ENCODE results near the gene SPATC1L. TPM values are rescaled to one million over a fixed set of nuclear protein-coding genes. Genes with fewer than 3 reads are reported as not detected.

The SPATC1L gene
- total and polyA plus RNA-seq, 2 of the 8 experiments (the other 6 are each of a cell fraction or from before 2014, with no cell fraction given): 24.9 to 50.0 TPM

DNA sequence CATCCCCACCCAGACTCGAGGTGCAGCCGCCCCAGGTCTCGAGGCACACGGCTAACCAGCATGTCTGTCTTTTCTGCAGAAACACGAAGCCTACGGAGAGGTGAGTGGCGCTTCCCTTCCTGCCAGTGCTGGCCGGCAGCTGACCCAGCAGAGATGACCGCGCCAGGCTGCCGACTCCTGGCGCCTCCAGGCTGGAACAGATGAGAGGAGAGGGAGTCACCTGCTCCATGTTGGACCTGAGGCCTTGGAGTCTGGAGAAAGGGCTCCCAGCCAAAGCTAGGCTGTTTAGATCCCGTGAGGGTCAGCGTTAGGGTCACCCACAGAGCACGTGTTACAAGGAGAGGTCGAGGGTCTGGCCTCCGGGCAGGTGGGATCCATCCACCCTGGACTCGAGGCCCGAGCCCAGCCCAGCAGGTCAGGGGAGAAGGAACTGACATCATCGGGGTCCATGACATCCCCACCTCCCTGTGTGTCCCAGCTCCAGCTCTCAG, 71.5 kb downstream of the SPATC1L start:
- Histone ChIP-seq H3K9ac (replicated peaks in 1 of 4; ENCODE audit: extremely low read depth in 1 of 4, low read depth in 3 of 4, low read length in 3 of 4) (no peak overlapping the region), H2BK20ac (ENCODE audit: low read length) (no peak overlapping the region), H3K79me1 (ENCODE audit: low read depth, low read length) (no peaks in the 10 kb centered on the region), H2BK5ac (ENCODE audit: low read depth, low read length) (no peak overlapping the region), H3K27ac (ENCODE audit: low read depth, low read length) (no peak overlapping the region), H3K18ac (ENCODE audit: extremely low read depth, low read length) (no peak overlapping the region), H3K79me2 (ENCODE audit: control insufficient read depth in 1 of 2, insufficient read depth in 2 of 2, low read length in 2 of 2) (no peaks in the 10 kb centered on the region), H2BK12ac (ENCODE audit: low read depth, low read length) (no peak overlapping the region), H3K4me3 (ENCODE audit: extremely low read depth in 1 of 4, insufficient read depth in 2 of 4, low read depth in 3 of 4, low read length in 4 of 4) (no peak overlapping the region), H2BK15ac (ENCODE audit: low read length) (no peak overlapping the region), H3K14ac (ENCODE audit: insufficient read length) (no peak overlapping the region), H3K23me2 (ENCODE audit: low read depth, low read length) (no peaks in the 10 kb centered on the region), H4K5ac (ENCODE audit: insufficient read length, low read depth, low read length) (no peak overlapping the region), H3K56ac (replicated peaks; ENCODE audit: insufficient read length, low read depth, low read length) (no peak overlapping the region), H4K8ac (ENCODE audit: extremely low read depth, insufficient read depth, low read length) (no peak overlapping the region), H2AK5ac (ENCODE audit: low read depth, low read length) (no peak overlapping the region), H2AFZ (ENCODE audit: low read length) (no peak overlapping the region), H2BK120ac (replicated peaks; ENCODE audit: low read depth, low read length) (no peak overlapping the region), H3K4me1 (replicated peaks in 1 of 4; ENCODE audit: control insufficient read depth in 3 of 4, insufficient read depth in 4 of 4, low read length in 3 of 4) (peaks cover 0 to 2% (median under 1%) of the 10 kb centered on the region in 4 experiments; a peak in 2 of 7 replicates), H3K4me2 (ENCODE audit: insufficient read depth in 1 of 2, low read depth in 2 of 2, low read length in 2 of 2) (no peak overlapping the region), H3K9me3 (ENCODE audit: insufficient read depth in 2 of 2, low read depth in 1 of 2, low read length in 1 of 2) (peaks cover 3 to 4% of the 10 kb centered on the region in 2 experiments; a peak in 2 of 4 replicates), H3K36me3 (ENCODE audit: control insufficient read depth in 2 of 4, insufficient read depth in 4 of 4, low read length in 3 of 4) (peaks cover 0 to 22% (median 2%) of the 10 kb centered on the region in 4 experiments; a peak in 5 of 8 replicates), H4K20me1 (replicated peaks in 1 of 2; ENCODE audit: control insufficient read depth in 1 of 2, insufficient read depth in 2 of 2, low read length in 2 of 2) (peaks cover 0 to 6% of the 10 kb centered on the region in 2 experiments), H3K4ac (replicated peaks; ENCODE audit: insufficient read length, low read depth, low read length) (no peak overlapping the region), H4K91ac (replicated peaks; ENCODE audit: insufficient read length, low read length) (no peak overlapping the region), H3K23ac (ENCODE audit: insufficient read length) (no peak overlapping the region), H3K27me3 (replicated peaks in 1 of 4; ENCODE audit: control insufficient read depth in 3 of 4, extremely low read depth in 1 of 4, insufficient read depth in 3 of 4, low read length in 3 of 4) (no peaks in the 10 kb centered on the region)
- CTCF ChIA-PET (ENCODE audit: partially characterized antibody): interaction anchor here (0.5 to 2.0 kb wide), 3 partner anchors 14 to 1217 kb away, joined by 3 to 8 read pairs (median 4); no protein-coding TSS in a partner anchor
- WGBS, 2 experiments (ENCODE audit: extremely low coverage in 1 of 2, insufficient coverage in 1 of 2, insufficient read length in 1 of 2, insufficient replicate concordance in 2 of 2, low coverage in 1 of 2, low lambda C conversion rate in 2 of 2, missing lambda C conversion rate in 1 of 2): 97% methylated on average over 17 of the region's 20 CpGs; no CpG with 5 or more reads in 1 of the 2 experiments
- POLR2A ChIA-PET (ENCODE audit: partially characterized antibody): no interaction called here
- no peak for TF ChIP-seq POLR2AphosphoS5 (IDR thresholded peaks at IDR 0.05; ENCODE audit: low read depth, low read length)
- TF ChIP-seq SIRT6 (IDR thresholded peaks at IDR 0.05; ENCODE audit: low read length): no peak
- TF ChIP-seq, protein P1, sequence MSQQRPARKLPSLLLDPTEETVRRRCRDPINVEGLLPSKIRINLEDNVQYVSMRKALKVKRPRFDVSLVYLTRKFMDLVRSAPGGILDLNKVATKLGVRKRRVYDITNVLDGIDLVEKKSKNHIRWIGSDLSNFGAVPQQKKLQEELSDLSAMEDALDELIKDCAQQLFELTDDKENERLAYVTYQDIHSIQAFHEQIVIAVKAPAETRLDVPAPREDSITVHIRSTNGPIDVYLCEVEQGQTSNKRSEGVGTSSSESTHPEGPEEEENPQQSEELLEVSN (IDR thresholded peaks at IDR 0.05): no peak
- no peak for TF ChIP-seq BRCA1 (IDR thresholded peaks at IDR 0.05; ENCODE audit: low read depth, low read length)
- TF ChIP-seq POU5F1 (IDR thresholded peaks at IDR 0.05; ENCODE audit: low read depth, low read length): no peak
- no peak for TF ChIP-seq HDAC2 (IDR thresholded peaks at IDR 0.05; ENCODE audit: borderline replicate concordance in 1 of 2, low read depth in 2 of 2, low read length in 2 of 2)
- TF ChIP-seq TCF12 (IDR thresholded peaks at IDR 0.05; ENCODE audit: low read depth, low read length): no peak
- no peak for TF ChIP-seq SP1 (IDR thresholded peaks at IDR 0.05; ENCODE audit: low read depth, low read length)
- TF ChIP-seq GABPA (IDR thresholded peaks at IDR 0.05; ENCODE audit: borderline replicate concordance, insufficient read depth, low read length): no peak
- no peak for TF ChIP-seq EGR1 (IDR thresholded peaks at IDR 0.05; ENCODE audit: borderline replicate concordance, low read depth, low read length)
- TF ChIP-seq CTBP2 (IDR thresholded peaks at IDR 0.05; ENCODE audit: borderline replicate concordance, insufficient read depth, insufficient read length, low read length): no peak
- no peak for TF ChIP-seq SIX5 (IDR thresholded peaks at IDR 0.05; ENCODE audit: low read depth, low read length)
- TF ChIP-seq NRF1 (IDR thresholded peaks at IDR 0.05; ENCODE audit: low read depth, low read length): no peak
- no peak for DNase-seq (ENCODE audit: low read depth in 1 of 2, low spot score in 2 of 2)
- FAIRE-seq: no peak
